ENCODE measurements around the gene PLA1A.

Gene PLA1A

GRCh38 chr3:119663885-119664284, 66.2 kb downstream of the PLA1A start:
- TF ChIP-seq CTCF (IDR thresholded peaks at IDR 0.05; ENCODE audit: insufficient read depth, missing control alignments): no peak
- no peak for FAIRE-seq
- no peak for DNase-seq (ENCODE audit: insufficient read length, low spot score)

DNA sequence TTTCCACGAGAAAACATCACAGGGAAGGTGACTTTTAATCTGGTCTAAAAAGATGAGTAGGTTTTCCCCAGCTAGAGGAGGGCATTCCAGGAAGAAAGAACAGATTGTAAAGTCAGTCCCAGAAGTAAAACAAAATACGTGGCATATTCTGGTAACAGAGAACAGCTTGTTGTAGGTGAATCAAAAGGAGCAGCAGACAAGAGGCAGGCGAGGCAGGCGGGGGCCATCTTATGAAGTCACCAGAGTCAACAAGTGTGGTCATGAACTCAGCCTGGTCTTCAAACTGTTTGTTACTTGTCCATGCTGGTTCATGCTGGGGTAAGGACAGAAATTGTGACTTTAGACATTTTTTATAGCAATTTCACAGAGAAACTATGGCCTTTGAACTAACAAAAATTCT, 66.7 kb downstream of the PLA1A start:
- DNase-seq (ENCODE audit: insufficient read length, low spot score) (no peak), FAIRE-seq (no peak)
- TF ChIP-seq CTCF (IDR thresholded peaks at IDR 0.05; ENCODE audit: insufficient read depth, missing control alignments): no peak

DNA sequence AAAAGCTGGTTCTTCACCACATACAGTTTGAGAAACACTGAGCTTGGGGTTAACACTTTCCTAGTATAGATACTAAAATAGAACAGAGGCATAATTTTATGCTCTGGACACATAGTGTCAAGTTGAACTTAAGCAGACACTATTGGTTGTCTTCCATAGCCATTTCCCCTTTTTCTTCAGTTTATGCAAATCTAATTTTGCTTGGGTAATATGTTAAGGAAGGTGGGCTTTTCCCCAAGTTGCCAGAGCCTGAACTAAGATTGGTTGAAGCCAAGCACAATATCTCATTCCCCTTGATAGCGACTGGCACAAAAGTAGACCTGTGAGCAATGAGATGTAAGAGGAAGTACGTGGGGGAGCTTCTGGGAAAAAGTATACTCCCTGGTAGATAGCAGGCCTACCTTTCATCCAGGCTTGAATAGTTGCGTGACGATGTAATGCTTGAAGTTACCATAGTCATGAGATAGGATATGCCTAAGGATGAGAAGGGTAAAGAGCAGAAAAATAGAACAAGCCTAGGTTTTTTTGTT, 67.2 kb downstream of the PLA1A start:
- no peak for DNase-seq (ENCODE audit: insufficient read length, low spot score)

GRCh38 chr3:119665954-119666559, 68.4 kb downstream of the PLA1A start:
- FAIRE-seq (no peak), DNase-seq (ENCODE audit: insufficient read length, low spot score) (no peak)
- TF ChIP-seq CTCF (IDR thresholded peaks at IDR 0.05; ENCODE audit: insufficient read depth, missing control alignments): no peak

More for the DNA sequence above, 67.2 kb downstream of the PLA1A start:
- FAIRE-seq: no peak
- no peak for TF ChIP-seq CTCF (IDR thresholded peaks at IDR 0.05; ENCODE audit: insufficient read depth, missing control alignments)

DNA sequence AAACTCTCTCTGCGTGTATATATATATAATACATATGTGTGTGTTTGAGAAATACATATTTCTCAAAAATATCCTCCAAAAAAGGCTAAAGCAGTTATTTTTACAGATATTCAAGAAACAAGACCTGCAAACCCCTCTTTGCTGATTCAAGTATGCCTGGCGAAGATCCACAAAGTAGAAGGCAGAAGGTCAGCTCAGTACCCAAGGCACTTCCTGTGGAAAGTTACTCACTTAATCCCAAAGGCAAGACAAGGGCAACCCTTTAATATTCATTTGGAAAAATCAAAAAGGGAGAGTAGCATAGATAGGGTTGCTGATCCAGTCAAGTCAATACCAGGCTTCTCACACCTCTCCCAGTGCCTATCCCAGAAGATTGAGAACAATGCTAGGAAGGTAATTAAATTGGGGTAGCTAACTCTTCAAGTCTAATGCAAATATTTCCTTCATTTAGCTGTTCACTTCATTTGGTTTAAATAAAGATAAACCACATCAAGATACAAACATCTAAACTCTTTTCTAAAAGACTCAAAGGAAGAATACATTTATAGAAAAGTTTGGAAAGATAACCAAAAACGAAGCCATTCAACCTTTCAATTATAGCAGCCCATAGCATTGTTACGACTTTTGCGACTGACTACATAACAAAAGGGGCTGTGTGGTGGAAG, 72.4 kb downstream of the PLA1A start:
- FAIRE-seq (no peak), DNase-seq (ENCODE audit: insufficient read length, low spot score) (no peak)
- TF ChIP-seq CTCF (IDR thresholded peaks at IDR 0.05; ENCODE audit: insufficient read depth, missing control alignments): no peak

DNA sequence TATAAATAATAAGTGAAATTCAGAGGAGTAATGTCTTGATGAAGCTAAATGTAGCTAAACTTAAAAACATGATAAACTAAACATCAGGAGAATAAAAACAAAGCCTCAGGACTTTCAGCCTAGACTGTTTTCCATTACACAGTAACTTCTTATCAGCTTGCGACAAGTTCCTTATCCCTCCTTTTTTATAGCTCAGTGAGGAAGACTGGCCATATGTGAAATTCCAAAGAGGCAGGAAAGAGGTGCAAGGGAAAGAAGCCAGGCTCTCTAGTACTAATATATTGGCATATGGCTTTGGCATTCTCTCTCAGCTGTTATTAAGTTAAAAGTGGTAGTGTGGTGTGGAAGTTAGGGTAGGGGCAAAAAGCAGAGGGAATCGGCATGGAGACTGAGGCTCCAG, 75.1 kb downstream of the PLA1A start:
- DNase-seq (ENCODE audit: insufficient read length, low spot score) (no peak), FAIRE-seq (no peak)
- TF ChIP-seq CTCF (IDR thresholded peaks at IDR 0.05; ENCODE audit: insufficient read depth, missing control alignments): no peak

- FAIRE-seq (no peak), DNase-seq (ENCODE audit: insufficient read length, low spot score) (no peak)
- no peak for TF ChIP-seq CTCF (IDR thresholded peaks at IDR 0.05; ENCODE audit: insufficient read depth, missing control alignments)
These were observed 76.2 kb downstream of the PLA1A start for GRCh38 chr3:119673875-119674274.

All from D721Med (cell line).